Astrocyte of the spinal cord (primary cell): ENCODE measurements around the gene FNDC11.
"Not testable (repeated sequence)": the region's sequence is repeated elsewhere in the genome, so short reads cannot be mapped to it uniquely, and the experiment has no call there.

ENCODE experiments used
- DNase-seq: peaks from one replicate; pipeline ENCODE4 v3.0.0; 2011; ENCODE audit warnings: low read depth, low spot score
- H3K4me3 ChIP-seq: 2 replicates; pipeline ENCODE4 v1.5.1; 2011; ENCODE audit warnings: low read depth, mild to moderate bottlenecking, low read length, moderate library complexity
- in situ Hi-C: cut with HindIII; loops from 2 replicates; pipeline ENCODE4 v1.10.0; 2017; ENCODE audit warnings: low sequenced_read_pairs
- TF ChIP-seq, protein P1 (sequence below): IDR thresholded peaks from 2 replicates; pipeline ENCODE4 v1.5.1; 2012; ENCODE audit warnings: low read depth, mild to moderate bottlenecking, low read length, inconsistent platforms

Gene FNDC11

DNA sequence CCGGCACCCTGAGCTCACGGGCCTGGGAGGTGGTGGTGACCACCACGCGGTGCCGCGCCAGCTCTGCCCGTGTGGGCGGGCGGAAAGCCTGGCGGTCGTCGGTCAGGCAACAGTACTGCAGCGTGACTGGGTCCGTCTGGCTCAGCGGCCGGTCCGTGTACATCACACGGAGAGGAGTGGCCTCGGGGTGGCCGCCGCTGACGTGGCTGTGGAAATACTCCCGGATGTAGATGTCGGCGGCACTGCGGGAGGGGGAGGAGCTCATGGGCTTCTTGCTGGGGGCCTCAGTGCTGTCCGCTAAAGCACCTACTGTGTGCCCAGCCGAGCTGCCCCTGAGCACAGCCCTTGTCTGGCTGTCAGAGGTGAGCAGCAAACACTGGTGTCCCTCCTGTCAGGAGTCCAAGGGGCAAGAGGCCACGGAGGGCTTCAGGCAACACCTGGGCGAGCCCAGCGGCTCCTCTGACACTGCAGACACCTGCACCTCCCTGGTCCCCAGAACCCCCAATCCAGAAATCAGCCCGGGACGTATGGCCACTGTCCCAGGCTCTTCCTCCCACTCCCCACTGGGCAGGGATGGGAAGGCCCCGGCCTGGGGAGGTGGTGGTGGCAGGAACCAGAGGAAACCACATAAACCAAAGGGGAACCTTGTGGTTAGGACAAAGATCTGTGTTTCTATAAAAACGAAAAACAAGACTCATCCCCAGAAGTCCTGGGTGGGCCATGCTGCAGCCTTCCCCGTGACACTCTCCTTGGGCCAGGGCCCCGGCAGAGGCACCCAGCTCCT lies 13.6 kb downstream of the FNDC11 start:
- in situ Hi-C loops: no loop called here
- TF ChIP-seq, protein P1, sequence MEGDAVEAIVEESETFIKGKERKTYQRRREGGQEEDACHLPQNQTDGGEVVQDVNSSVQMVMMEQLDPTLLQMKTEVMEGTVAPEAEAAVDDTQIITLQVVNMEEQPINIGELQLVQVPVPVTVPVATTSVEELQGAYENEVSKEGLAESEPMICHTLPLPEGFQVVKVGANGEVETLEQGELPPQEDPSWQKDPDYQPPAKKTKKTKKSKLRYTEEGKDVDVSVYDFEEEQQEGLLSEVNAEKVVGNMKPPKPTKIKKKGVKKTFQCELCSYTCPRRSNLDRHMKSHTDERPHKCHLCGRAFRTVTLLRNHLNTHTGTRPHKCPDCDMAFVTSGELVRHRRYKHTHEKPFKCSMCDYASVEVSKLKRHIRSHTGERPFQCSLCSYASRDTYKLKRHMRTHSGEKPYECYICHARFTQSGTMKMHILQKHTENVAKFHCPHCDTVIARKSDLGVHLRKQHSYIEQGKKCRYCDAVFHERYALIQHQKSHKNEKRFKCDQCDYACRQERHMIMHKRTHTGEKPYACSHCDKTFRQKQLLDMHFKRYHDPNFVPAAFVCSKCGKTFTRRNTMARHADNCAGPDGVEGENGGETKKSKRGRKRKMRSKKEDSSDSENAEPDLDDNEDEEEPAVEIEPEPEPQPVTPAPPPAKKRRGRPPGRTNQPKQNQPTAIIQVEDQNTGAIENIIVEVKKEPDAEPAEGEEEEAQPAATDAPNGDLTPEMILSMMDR: no peak
- DNase-seq: peak; percentile 27
- no peak overlapping the region for H3K4me3 ChIP-seq

DNA sequence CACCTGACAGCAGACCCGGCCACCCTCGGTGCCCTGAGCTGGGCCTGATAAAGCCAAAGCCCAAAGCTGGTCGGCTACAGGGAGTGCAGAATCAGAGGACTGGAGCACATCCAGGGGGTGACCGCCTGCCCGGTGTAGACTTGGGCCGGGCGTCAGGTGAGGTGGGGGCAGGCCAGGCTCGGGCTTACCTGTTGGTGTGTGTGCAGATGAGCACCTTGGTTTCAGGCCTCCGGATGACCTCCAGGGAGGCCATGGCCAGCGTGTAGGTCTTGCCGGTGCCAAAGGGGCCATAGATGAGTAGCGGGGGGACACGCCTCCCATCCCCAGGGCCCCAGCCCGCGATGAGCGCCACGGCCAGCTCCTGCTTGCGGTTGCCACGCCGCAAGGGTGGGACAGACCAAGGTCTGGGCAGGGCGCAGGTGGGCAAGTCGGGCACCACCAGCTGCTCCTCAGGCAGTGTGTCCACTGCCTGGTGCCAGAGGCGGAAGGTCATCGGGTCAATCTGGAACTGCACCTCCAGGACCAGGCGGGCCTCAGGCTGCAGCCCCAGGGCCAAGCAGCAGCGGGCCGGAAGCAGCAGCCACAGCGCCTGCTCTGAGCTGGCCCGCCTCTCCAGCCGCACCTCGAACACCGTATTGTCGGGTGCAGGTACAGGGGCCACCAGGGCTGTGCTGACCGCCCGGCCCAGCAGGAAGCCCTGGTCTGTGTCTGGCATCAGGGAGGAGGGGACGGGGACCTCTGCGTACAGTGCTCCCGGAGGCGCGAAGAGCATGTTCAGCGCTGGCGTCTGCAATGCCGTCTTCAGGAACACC lies 14.4 kb downstream of the FNDC11 start:
- no peak for DNase-seq
- H3K4me3 ChIP-seq: no peak overlapping the region
- in situ Hi-C loops: no loop called here
- TF ChIP-seq, protein P1: no peak

DNA sequence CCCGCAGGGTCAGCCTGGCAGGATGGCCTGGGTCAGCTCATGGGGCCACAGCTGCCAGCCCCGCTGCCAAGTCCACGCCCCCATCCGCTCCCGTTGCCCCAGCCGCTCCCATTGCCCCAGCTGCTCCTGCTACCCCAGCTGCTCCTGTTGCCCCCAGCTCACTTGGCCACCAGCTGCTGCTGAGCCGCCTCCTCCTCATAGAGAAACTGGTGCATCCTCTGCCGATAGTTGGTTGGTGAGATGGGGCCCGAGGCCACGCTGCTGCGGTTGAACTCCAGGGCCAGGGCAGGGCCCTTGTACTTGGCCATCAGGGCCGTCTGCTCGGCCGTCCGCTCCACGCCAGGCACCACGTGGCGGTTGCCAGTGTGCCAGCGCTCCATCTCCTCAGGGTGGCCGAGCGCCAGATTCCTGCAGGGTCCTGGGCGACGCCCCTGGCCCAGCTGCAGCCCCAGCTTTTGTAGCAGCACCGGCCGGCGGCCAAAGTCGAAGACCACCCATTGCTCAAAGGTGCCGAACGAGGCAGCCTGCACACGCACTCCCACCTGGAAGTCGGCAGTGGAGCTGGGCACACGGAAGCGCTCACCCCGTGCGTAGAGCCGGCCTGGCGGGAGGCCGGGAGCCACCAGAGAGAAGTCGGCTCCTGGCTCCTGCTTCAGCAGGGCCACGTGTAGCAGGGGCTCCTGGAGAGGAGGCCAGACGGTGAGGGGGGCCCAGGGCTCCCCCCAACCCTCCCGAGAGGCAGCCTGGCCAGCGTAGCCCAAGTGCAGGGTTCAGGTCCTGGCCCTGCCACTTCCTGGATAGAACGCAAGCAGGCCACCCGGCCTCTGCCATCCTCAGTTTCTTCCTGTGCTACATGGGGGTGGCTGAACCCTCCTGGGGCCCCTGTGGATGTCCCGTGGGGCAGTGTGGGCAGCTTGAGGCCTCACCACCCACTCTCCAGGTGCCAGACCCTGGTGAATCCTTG lies 15.3 kb downstream of the FNDC11 start:
- in situ Hi-C loops: no loop called here
- H3K4me3 ChIP-seq: no peak overlapping the region
- no peak for DNase-seq
- TF ChIP-seq, protein P1: no peak

DNA sequence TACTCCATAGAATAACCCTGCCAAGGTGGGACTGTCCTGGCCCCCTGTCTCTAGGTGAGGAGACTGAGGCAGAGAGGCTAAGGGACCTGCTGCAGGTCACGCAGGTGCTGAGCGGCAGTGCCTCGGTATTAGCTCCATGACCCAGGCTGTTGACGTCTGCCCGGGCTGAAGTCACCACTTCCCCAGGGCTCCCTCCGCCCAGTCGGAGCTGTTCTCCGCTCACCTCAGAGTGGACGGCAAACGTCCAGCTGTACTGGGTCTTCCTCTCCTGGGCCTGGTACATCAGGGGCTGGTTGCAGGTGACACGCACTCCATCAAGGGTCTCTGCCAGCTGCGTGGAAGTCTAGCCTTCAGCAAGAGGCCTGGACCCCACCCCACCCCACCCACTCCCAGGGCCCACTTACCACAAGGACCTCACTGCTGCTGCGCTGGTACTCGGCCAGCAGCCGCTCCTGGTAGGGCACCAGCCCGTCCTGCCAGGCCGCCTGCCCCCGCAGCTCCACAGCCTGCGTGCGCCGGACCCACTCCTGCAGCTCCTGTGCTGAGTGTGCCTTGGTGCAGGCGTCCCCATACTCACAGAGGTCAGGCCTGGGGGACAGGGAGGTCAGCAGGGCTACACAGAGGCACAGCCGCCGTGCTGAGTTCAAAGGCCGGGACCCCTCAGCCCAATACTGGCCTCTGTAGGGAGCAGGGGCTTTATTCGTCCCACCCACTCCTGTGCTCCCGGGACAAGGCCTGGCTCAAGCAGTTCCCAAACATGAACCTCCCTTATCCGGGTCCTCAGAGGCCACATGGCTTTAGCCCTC lies 16.5 kb downstream of the FNDC11 start:
- TF ChIP-seq, protein P1: no peak
- no peak overlapping the region for H3K4me3 ChIP-seq
- no peak for DNase-seq
- in situ Hi-C loops: no loop called here

DNA sequence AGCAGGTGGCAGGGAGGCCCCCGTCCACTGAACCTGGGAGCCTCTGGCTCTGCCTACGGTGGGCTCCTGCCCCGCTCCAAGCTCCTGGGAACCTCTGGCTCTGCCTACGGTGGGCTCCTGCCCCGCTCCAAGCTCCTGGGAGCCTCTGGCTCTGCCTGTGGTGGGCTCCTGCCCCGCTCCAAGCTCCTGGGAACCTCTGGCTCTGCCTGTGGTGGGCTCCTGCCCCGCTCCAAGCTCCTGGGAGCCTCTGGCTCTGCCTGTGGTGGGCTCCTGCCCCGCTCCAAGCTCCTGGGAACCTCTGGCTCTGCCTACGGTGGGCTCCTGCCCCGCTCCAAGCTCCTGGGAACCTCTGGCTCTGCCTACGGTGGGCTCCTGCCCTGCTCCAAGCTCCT lies 17.1 kb downstream of the FNDC11 start:
- DNase-seq, H3K4me3 ChIP-seq, in situ Hi-C loops: not testable (repeated sequence)

DNA sequence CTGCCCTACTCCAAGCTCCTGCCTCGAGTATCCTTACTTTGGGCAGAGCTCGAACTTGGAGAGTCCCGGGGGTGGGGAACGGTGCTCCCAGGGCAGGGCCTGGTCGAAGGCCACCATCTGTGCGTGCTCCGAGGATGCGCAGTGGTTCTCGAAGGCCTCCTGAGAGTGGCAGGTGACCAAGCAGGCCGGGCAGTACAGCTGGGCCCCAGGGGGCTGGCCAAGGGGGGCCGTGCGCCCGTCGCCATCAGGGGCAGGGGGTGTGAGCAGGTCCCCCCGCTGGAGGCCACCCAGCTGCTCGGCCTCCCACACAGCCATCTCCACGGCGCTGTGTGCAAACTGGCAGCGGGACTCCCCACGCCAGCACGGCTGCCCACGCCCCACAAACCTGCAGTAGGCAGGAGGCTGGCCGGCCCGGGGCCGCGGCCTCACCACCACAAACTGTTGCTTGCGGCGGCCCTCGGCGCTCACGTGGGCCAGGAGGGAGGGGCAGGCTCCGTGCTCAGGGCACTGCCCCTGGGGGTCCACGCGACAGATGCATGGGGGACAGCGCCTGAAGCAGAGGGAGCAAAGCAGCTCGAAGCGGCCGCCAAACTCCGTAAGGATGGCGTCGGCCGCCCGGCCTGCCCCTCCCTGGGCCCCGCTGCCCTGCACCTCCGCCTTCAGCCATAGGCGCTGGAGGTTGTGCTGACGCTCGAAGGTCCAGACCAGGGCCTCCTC lies 18.3 kb downstream of the FNDC11 start:
- in situ Hi-C loops: no loop called here
- no peak overlapping the region for H3K4me3 ChIP-seq

More for the DNA sequence above, 18.3 kb downstream of the FNDC11 start:
- no peak for DNase-seq
- TF ChIP-seq, protein P1: no peak
